Cortex of kidney (tissue), 1 donor: ENCODE measurements around the gene TRPV6.

Source experiments
- DNase-seq: peaks from one replicate; lab custom pipeline; 2025; lab: John Stamatoyannopoulos, UW

Gene TRPV6

DNA sequence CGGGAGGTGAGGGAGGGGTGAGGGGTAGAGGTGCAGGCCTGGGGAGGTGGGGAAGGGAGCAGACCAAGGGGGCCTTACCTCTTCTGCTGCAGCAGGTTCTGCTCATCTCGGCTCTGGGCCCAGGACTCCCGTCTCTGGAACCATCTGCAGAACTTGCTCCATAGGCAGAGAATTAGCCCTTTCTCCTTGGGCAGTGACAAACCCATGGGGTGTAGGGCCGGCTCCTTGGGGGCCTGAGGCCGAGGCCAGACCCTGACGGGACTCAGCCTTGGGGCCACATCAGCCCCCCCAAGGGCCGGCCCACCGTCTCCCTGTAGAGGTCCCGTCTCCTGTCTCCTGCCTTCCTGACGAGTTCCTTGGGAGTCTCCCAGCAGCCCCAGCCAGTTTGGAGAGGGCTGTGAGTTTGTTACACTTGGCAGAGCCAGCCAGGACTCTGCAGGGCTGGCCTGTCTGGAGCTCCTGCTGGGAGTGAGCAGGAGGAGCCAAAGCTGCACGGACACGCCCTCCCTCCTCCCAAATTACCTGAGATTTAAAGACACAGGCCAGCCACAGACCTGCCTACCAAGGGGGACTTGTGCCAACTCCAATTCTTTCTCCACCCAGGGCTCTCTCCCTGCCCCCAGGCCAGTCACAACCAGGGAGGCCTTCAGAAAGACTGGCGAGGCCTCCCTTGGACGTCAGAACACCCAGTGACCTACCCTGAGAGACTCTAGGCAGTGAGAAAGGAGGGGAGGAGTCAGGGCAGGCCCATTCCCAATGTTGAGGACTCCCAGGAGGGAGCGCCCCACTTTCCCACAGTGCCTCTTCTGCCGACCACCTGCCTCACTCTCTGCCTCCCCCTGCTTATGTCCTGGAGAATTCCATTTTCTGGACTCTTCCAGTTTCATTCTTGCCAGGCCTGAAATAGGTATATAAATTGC is at the start of gene TRPV6:
Gene TRPV6 (minus strand): TSS at position 435 of the 920 bp plus-strand sequence.
- no peak for DNase-seq

DNA sequence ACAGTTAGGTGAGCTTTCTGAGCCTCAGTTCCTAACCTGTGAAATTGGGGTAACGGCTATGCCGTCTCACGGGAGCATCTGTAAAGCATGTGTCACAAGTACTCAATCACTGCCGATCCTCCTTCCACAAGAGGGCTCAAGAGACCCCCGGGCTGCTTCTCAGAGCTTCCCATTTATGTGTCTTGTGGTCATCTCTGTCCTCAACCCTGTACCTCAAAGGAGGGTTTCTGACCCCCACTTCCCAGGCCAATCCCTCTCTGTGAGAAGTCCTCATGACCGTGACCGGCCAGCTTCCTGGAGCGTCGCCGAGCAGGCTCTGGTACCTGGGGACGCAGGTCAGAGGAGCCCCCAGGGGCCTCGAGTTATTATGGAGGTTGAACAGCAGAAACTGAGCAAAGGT is 48.5 kb upstream of the TRPV6 start:
- no peak for DNase-seq

DNA sequence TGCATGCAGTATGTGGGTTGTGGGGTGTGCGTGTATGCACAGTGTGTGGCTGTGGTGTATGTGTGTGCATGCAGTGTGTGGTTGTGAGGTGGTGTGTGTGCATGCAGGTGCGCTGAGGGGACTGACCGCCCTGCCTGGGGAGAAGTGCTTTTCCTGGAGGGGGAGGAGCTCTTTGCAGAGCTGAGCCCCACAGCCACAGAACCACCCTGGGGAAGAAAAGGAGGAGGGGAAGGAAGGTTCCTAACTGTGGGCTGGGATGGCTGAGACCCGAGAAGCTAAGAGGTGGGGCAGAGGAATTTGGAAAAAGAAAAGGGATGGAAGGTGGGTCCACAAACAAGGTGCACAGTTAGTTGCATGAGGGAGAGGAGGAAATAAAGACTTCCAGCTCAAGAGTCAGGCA is 48.1 kb upstream of the TRPV6 start, which contains the start of gene TRPV5:
Gene TRPV5 (minus strand): TSS at position 123 of the 400 bp plus-strand sequence. CDS start 287 bp downstream, outside the sequence.
- no peak for DNase-seq

DNA sequence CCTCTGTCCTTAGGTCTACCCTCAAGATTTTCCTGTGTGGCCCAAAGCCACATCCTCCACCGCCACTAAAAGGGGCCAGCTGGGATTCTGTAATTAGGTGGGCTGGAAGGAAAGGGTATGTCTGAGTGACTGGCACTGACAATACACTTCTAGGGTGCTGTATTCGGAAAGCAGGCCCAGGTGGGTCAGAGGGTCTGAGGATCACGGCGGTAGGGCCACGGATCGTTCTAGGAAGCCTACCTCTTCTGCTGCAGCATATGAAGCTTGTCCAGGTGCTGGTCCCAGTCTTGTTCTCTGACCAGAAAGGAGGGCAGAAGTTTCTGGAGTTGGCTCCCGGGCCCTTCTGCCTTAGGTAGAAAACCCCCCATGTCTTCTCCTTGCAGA is 47.5 kb upstream of the TRPV6 start:
- no peak for DNase-seq

DNA sequence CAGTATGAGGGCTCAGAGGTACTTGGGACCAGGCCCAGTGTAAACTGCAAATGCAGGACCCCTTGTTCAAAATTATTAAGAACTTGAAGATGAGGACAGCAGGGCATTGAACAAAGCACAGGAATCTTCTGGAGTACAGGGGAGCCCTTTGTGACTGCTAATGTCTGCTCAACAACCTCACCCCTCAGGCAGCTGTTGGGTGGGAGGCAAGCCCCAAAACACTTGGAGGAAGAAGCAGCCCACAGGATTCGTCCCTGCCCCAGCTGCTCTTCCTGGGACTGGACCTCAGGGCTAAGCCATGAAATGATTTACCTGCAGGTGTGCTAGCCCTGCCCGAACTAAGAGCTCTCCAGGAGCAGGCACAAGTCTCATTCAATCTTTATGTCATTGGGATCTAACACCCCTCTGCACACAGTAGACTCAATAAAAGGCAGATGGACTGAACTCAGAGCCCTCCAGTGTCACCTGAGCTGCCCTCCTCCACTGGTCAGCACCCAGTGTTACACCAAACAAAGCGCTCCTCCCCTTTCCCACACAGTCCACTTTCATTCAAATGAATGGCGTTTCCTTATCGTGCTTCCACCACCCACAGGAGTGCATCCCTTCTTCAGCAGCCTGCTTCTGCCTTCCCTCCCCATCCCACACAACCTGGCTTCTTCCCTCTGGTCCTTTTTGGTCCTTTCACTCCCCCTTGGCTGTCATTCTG is 47.0 kb upstream of the TRPV6 start:
- no peak for DNase-seq

DNA sequence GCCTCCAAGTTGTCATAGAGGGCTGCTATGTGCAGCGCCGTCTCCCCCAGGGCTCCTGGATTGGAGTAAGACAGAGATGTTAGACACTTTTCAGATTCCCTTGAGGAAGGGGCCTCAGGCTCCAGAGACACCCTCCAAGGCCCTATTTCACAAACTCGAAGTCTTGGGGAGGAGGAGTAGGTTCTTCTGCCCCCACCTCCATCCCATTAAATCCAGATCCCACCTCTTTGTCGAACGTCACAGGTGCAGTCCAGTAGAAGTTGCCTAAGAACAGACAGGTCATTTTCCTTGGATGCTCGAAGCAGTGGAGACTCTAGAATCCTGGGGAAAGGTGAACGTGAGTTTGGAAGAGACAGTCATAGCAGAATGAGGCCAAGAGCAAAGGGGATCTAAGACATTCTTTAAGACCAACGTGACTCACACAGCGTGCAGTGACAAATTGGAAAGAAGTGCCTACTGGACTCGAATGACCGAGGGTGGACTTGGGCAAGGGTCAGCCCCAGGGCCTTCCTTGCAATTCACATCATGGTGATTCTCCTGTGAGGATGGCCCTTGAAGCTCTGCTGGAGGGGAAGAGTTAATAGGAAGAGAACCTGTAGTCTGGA is 44.7 kb upstream of the TRPV6 start:
- no peak for DNase-seq

DNA sequence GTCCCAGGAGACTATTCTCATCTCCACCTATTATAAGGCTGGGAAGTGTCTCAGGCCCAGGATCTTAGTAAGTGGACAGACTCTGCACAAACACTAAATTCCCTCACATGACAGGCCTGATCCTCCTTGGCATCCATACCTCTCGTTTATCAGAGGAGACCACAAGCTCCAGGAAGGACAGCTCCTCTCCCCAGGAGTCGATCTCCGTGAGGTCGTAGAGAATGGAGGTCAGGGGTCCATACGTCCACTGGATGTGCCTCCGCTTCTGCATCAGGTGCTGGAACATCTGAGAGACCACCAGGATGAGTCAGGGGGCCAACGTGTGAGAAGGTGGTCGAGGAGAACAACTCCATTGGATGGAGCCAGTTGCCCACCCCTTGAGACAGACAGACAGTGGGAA is 42.4 kb upstream of the TRPV6 start:
- DNase-seq = no peak

DNA sequence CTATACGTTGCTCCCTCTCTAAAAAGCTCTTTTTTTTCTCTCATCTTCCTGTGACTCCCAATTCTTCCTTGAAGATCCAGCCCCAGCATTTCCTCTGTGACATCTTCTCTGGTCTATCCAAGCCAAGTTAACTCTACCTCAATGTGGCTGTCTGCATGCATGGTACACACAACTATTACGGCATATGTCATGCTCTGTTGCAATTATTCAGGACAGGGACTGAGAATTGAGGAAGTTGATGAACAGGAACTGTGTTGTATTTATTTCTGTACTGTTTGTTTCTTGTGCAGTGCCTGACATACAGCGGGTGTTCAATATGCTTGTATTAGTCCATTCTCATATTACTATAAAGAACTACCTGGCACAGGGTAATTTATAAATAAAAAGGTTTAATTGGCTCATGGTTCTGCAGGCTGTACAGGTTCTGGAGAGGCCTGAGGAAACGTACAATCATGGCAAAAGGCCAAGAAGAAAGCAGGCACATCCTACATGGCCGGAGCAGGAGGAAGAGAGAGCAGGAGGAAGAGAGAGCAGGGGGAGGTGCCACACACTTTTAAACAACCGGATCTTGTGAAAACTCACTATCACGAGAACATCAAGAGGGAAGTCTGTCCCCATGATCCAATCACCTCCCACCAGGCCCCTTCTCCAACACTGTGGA is 41.7 kb upstream of the TRPV6 start:
- DNase-seq = no peak

DNA sequence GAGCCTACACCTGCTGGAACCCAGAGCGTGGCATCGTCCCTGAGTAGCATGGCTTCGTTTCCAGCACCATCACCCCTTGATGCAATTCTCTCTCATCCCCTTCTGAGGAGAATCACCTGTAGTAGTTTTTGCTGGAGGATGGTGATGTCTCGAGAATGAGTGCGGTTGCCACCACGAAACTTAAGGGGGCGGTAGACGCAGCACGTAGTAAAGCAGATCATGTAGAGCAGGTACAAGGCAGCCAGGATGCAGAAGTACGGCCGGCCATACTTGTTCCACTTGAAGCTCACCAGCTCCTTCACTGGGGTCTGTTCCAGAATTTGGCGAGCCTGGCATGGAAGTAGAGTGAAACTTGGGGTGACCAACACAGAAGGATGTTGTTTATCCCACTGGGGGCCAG is 39.9 kb upstream of the TRPV6 start:
- no peak for DNase-seq

DNA sequence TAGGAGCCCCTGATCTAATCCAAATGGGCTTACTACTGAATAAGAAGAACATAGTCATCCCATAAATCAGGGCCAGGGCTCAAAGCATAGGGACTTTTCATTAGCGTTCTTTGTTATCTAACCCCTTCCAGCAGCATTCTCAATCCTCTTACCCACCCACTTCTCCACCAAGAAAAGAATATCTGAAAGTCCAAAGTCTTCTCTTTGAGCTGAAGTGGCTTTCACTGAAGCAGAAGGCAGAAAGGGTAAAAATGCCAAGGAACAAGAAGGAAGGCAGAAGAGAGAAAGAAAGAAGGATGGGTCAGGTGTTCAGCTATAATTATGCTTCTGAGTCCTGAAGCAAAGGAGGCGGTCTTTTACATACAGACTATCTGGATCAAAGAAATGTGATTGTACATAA is 37.8 kb upstream of the TRPV6 start:
- DNase-seq = no peak

DNA sequence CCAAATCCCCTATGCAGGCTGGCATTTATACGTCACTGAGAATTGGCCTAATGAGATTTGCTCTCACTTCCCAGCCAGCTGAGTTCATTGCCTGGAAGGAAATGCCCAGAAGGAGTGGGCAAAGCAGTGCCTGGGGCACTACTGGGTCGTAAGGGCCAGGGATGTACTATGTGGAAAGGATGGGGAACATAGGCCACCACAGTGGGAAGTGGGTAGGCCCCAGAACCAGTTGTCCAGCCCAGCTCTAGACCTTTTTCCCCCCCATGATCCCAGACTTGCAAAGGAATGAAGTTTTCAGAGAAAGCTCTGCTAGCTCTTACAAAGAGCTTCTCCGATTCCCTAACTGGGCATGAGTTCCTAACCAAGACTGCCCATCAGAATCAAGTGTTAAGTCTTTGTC is 34.1 kb upstream of the TRPV6 start:
- no peak for DNase-seq

DNA sequence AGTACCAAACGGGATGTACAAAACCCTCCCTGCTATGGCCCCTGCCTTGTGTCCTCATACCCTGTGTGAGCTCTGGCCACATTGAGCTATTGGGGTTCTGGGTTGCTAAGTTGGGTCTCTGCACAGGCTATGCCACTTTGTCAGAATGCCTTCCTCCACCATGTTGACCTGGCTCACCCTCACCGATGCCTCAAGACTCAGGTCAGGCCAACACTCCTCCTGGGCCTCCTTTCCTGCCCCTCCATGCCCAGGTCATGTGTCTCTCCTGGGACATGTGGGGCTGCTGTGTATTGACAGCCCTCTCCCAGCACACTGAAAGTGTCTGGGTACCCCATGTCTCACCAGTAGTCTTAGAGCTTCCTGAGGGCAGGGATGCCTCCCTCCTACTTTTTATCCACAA is 33.4 kb upstream of the TRPV6 start:
- DNase-seq = no peak

DNA sequence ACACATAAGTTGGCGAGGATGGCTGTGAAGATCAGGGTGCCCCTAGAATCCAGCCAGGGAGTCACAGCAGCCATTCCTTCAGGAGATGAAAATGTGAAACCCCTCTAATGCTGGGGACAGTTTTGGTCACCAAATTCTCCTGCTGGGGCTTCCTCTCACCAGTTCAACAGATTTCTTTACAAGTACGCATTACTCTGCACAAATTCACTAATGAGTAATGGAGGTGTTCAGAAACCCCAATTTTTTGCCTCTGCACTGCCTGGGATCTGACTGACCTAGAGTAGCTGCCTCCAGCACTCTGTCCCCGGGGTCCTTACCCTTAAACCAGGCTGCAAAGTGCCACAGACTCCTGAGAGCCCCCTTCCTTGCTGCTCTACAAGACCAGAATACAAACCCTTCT is 31.9 kb upstream of the TRPV6 start:
- no peak for DNase-seq

DNA sequence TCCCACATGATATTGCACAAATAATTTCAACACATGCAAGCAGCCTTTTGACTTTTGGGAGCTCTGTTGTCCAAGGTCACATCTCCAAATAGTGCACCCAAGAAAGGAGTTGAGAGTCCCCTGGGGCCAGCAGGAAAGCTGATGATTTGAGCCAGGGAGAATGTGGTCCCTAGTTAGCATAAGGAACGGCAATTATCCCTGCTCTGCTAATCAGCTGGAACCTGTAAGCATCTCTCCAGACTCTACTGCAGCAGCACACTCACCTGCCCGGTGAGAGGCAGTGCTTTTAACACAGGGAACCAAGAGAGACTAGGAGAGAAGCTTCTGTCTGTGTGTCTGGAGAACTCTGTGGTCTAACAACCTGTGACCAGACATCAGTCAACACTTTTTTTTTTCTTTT is 31.0 kb upstream of the TRPV6 start:
- DNase-seq = no peak

DNA sequence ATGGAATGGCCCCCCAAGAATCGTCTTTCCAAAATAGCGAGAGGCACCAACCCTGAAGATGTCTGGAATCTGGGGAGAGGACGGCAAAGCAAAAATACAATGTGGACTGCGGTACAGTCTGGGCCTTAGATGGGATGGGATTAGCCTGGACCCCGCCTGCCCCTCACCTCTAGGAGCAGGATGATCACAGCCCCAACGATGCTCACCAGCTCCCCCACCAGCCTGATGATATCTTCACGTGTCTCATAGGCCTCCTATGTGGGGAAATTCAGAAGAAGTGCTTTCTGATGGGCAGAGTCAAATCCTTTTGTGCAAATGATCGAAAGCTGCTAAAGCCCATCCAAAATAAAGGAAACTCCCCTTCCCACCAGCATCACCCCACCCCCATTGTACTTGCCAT is 29.8 kb upstream of the TRPV6 start:
- DNase-seq = no peak

DNA sequence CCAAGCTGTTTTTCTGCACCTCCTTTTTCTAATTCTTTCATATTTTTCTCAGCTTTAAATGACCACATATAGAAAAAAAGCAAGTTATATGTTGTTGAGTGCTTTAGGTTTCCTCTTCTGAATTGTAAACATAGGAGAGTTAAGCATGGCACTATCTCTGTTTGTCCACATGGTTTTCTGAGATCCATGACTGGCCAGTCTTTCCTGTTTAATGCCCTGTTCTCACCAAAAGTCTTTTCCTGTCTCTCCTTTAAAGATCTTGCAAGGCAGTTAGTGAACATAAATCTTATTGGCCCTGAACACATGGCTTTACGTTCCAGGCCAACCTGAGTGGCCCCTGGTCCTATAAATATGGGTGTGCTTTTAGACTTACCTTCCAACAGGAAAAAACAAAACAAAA is 28.6 kb upstream of the TRPV6 start:
- DNase-seq = no peak

DNA sequence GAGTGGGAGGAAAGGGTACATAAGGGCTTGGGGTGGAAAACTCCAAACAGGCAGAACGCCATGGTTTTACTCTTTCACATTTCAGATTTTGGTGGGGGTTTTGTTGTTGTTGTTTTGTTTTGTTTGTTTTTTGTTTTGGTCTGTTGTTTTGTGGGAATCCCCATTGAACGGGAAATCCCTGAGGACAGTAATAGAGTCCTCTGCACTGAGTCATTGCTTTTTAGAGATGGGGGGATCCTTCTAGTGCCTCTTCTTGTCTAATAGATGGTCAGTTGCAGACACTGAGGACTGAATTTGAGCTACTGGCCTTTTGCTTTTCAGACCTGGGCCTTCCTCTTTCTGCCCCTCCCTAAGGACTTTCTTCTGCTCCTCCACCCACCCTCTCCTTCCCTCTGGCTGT is 28.0 kb upstream of the TRPV6 start:
- DNase-seq = no peak

DNA sequence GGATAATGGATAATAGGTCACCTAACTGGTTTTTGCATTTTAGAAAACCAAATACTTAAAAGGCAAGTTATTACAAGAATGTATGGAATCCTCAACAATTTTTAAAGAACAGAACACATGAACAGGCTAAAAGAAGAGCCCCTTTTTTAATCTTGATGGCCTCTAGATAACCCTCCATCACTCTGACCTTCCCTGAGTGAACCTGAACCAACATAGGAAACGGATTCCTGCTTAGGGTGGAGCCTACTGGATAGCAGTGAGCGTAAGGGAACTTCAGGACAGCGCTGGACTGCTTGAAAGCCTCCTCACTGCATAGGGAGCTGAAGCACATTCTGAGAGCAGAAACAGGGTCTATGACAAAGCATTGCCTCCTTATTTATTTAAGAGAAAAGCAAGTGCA is 27.5 kb upstream of the TRPV6 start:
- DNase-seq = no peak

DNA sequence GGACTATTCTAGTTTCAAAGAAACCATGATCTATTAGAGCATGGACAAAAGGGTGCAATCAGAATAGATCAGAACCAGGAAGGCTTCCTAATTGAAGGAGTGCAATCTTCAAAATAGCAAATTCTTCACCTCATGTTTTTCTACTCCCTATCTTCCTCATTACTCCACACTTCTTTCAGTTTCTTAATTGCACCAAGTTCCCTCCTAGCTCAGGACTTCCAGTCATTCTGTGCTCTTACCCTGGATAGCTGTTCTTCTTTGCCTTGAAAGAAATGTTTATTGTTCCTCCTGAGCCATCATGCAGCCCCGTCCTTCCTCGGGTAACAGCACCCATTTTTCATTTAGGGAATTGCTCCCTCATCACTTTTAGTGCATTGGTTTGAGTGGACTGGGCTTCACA is 24.9 kb upstream of the TRPV6 start:
- no peak for DNase-seq

DNA sequence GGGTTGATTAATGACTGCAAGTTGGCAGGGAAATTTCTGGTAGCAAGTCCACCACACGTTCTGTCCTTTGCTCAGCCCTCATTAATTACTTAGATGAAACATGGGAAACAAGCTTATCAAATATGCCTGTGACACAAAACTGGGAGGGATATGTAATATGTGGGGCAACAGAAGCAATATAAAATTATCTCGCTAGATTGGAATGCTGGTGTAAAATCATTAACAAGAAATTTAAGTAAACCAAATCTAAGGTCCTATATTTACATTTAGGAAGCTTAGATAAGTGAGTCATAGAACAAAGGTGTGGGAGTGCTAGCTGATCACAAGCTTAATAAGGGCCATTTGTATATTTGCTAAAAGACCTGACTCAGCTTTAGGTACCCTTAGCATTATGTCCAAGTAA is 24.5 kb upstream of the TRPV6 start:
- DNase-seq = no peak

DNA sequence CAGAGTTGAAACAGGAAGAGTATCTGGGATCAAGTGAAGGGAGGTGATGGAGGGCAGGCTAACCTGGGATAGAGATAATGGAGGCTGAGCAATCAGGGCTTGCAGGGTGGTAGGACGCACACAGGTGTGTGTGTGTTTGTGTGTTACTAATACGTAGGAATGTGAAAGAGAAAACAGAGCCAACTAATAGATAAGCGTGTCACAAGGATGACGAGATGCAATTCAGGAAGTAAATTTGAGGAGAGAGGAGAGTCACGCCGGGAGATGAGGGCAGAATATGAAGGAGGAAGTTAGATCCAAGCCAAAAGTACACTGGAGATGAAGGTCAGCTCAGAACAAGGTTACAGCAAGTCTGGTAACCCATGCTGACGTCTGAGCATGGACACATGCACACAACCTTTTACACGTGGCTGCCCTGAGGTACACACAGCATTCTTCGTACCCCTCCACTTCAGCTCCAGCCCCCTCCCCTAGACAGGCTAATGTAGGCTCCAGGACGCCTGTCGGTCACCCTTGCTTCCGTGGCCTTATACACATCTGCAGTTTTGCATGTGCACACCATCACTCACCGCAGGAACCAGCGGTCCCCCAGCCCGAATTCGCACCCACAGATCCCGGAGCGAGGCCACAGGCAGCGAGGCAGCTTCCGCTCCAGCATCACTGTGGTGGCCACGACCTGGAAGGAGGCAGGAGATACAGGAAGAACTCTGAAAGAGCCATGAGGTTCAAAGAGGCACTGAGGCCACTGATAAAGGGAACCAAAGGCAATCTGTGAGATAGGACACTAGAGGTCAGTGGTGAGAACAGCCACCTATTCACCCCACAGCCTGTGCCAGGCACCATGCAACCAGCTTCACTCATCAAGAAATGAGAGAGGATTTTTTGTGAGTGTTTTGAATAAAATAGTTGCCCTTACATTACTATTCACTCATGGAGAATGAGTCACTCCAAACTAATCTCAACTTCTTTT is 23.7 kb upstream of the TRPV6 start:
- DNase-seq = no peak
